Central memory CD4-positive, alpha-beta T cell (primary cell): ENCODE results near the gene MMAA.
"Not testable (repeated sequence)": the region's sequence is repeated elsewhere in the genome, so short reads cannot be mapped to it uniquely, and the experiment has no call there.

Experiments
- DNase-seq: peaks from one replicate; pipeline ENCODE4 v3.0.0; 2022

MMAA gene

GRCh38 chr4:145635630-145636029 lies 16.4 kb downstream of the MMAA start:
- no peak for DNase-seq

GRCh38 chr4:145639186-145639698 lies 20.1 kb downstream of the MMAA start:
- DNase-seq = no peak

GRCh38 chr4:145640236-145640635 lies 21.1 kb downstream of the MMAA start:
- DNase-seq = not testable (repeated sequence)

GRCh38 chr4:145643295-145643694 lies 24.1 kb downstream of the MMAA start:
- no peak for DNase-seq

GRCh38 chr4:145644699-145645098 lies 25.5 kb downstream of the MMAA start:
- DNase-seq = no peak

- no peak for DNase-seq
These were observed 37.0 kb downstream of the MMAA start for GRCh38 chr4:145656156-145656555.

GRCh38 chr4:145660064-145660463 lies 40.9 kb downstream of the MMAA start:
- DNase-seq = no peak

GRCh38 chr4:145663194-145663593 lies 44.0 kb downstream of the MMAA start:
- no peak for DNase-seq

- DNase-seq = no peak
These were observed 46.6 kb downstream of the MMAA start for GRCh38 chr4:145665773-145666172.

GRCh38 chr4:145670422-145670821 lies 51.2 kb downstream of the MMAA start:
- no peak for DNase-seq

GRCh38 chr4:145679520-145679919 lies 60.3 kb downstream of the MMAA start:
- DNase-seq = no peak

- no peak for DNase-seq
These were observed 60.8 kb downstream of the MMAA start, which contains the start of gene C4orf51 for GRCh38 chr4:145679991-145680455. Gene C4orf51 (plus strand): TSS chr4:145680146. CDS start chr4:145680204, 58 bp downstream.

GRCh38 chr4:145680902-145681301 lies 61.7 kb downstream of the MMAA start:
- no peak for DNase-seq

- DNase-seq = no peak
These were observed 62.3 kb downstream of the MMAA start for GRCh38 chr4:145681518-145681917.

GRCh38 chr4:145681956-145682355 lies 62.8 kb downstream of the MMAA start:
- DNase-seq = no peak

- DNase-seq = no peak
These were observed 67.8 kb downstream of the MMAA start for GRCh38 chr4:145686991-145687390.

- DNase-seq = no peak
These were observed 71.4 kb downstream of the MMAA start for GRCh38 chr4:145690610-145691009.

- DNase-seq = not testable (repeated sequence)
These were observed 72.2 kb downstream of the MMAA start for GRCh38 chr4:145691416-145691815.

GRCh38 chr4:145694929-145695328 lies 75.7 kb downstream of the MMAA start:
- DNase-seq = no peak

GRCh38 chr4:145697332-145697731 lies 78.1 kb downstream of the MMAA start:
- DNase-seq = no peak

GRCh38 chr4:145698507-145698906 lies 79.3 kb downstream of the MMAA start:
- no peak for DNase-seq

GRCh38 chr4:145703850-145704497 lies 84.8 kb downstream of the MMAA start:
- DNase-seq = no peak

GRCh38 chr4:145709336-145709735 lies 90.2 kb downstream of the MMAA start:
- DNase-seq = no peak
